ENCODE results near the gene SHC2. TPM values are rescaled to one million over a fixed set of nuclear protein-coding genes. Genes with fewer than 3 reads are reported as not detected.

The SHC2 gene
- total RNA-seq, 4 donors from 2014 or later = 7.3 to 20.2 (median 8.9) TPM

DNA sequence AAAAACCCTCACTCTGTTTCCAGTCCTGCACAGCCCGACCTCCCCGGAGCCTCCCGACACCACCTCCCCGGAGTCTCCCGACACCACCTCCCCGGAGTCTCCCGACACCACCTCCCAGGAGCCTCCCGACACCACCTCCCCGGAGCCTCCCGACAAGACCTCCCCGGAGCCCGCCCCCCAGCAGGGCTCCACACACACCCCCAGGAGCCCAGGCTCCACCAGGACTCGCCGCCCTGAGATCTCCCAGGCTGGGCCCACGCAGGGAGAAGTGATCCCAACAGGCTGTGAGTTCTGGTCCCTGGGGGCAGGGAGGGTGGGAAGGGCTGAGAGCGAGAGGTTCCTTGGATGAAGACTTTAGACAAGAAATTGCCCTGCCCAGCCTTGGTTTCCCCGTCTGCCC, 40.8 kb upstream of the SHC2 start:
- TF ChIP-seq, protein P1, sequence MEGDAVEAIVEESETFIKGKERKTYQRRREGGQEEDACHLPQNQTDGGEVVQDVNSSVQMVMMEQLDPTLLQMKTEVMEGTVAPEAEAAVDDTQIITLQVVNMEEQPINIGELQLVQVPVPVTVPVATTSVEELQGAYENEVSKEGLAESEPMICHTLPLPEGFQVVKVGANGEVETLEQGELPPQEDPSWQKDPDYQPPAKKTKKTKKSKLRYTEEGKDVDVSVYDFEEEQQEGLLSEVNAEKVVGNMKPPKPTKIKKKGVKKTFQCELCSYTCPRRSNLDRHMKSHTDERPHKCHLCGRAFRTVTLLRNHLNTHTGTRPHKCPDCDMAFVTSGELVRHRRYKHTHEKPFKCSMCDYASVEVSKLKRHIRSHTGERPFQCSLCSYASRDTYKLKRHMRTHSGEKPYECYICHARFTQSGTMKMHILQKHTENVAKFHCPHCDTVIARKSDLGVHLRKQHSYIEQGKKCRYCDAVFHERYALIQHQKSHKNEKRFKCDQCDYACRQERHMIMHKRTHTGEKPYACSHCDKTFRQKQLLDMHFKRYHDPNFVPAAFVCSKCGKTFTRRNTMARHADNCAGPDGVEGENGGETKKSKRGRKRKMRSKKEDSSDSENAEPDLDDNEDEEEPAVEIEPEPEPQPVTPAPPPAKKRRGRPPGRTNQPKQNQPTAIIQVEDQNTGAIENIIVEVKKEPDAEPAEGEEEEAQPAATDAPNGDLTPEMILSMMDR (IDR thresholded peaks at IDR 0.05; ENCODE audit: low read depth) = no peak

DNA sequence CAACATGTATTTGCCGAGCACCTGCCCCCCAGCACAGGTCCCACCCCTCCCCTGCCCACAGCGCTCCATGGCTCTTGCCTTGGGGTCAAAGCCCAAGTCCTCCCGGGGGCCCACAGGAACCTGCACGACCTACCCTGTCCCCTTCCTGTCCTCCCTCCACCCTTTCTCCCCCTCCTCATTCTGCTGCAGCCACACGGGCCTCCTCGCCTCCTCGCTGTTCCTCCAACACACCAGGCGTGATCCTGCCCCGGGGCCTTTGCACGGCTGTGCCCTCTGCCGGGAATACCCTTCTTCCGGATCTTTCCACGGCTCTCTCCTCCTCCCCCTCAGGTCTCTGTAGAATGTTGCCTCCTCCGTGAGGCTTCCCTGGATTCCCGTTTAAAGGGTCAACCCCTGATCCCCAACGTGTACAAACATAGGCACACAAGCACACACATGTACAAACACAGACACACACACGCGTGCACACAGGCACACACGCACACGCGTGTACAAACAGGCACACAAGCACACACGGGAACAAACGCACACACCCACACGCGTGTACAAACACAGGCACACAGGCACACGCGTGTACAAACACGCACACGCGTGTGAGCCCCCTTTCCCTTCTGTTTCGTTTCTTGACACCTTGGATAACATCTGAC, 38.3 kb upstream of the SHC2 start:
- TF ChIP-seq, protein P1 (IDR thresholded peaks at IDR 0.05; ENCODE audit: low read depth) = no peak

DNA sequence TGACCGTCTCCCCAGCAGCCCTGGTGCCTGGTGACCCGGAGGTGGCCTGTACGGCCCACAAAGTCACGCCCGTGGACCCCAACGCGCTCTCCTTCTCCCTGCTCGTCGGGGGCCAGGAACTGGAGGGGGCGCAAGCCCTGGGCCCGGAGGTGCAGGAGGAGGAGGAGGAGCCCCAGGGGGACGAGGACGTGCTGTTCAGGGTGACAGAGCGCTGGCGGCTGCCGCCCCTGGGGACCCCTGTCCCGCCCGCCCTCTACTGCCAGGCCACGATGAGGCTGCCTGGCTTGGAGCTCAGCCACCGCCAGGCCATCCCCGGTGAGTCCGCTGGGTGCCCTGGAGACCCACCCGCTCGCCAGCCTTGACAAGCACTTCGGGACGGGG, 37.7 kb upstream of the SHC2 start:
- TF ChIP-seq, protein P1 (IDR thresholded peaks at IDR 0.05; ENCODE audit: low read depth) = no peak

- TF ChIP-seq, protein P1 (IDR thresholded peaks at IDR 0.05; ENCODE audit: low read depth) = no peak
These were observed 37.2 kb upstream of the SHC2 start for GRCh38 chr19:497869-498510.

- TF ChIP-seq, protein P1 (IDR thresholded peaks at IDR 0.05; ENCODE audit: low read depth) = no peak
These were observed 36.6 kb upstream of the SHC2 start for GRCh38 chr19:497491-497868.

DNA sequence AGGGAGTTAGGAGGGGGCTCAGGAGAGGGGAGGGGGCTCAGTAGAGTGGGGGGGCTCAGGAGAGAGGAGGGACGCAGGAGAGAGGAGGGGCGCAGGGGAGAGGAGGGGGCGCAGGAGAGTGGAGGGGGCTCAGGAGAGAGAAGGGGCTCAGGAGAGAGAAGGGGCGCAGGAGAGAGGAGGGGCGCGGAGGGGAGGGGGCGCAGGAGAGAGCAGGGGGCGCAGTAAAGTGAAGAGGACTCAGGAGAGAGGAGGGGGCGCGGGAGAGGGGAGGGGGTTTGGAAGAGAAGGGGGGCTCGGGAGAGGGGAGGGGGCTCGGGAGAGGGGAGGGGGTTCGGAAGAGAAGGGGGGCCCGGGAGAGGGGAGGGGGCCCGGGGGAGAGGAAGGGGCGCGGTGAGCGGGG, 36.2 kb upstream of the SHC2 start:
- TF ChIP-seq, protein P1 (IDR thresholded peaks at IDR 0.05; ENCODE audit: low read depth) = no peak

DNA sequence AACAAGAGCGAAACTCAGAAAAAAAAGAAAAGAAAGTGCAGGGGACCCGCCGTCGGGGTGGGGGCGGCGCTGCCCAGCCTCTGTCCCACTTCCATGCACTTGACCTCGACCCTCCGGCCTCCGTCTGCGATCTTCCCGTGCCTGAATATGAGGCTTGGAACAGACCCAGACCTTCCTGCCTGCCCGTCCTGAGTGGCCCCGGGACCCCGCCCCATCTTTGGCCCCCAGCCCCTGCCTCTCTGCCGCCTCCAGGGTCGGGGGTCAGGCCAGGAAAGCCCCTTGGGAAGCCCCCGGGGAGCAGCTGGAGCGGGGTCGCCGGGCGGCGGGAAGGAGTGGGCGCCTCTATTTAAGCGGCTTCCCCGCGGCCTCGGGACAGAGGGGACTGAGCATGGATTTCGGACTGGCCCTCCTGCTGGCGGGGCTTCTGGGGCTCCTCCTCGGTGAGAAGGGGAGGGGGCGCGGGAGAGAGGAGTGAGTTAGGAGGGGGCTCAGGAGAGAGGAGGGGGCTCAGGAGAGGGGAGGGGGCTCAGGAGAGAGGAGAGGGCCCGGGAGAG, 35.4 kb upstream of the SHC2 start, which contains the start of gene MADCAM1:
MADCAM1 (plus strand) TSS at position 375 of the 554 bp plus-strand sequence; CDS start at position 389, 14 bp downstream.
- TF ChIP-seq, protein P1 (IDR thresholded peaks at IDR 0.05; ENCODE audit: low read depth) = no peak
